AG04450 (cell line): ENCODE data around the gene PI4KA. TPM values are rescaled to one million over a fixed set of nuclear protein-coding genes. Genes with fewer than 3 reads are reported as not detected.

Experiments used
- CTCF ChIA-PET: fragments of 300-600, 350-600 bp; formaldehyde crosslinking; extraction: SDS; loops from one replicate; lab custom pipeline; 2022; ENCODE audit warnings: antibody characterized with exemption, inconsistent platforms; lab: Charles Lee
- POLR2A ChIA-PET: fragments of 350-600 bp; formaldehyde crosslinking; extraction: SDS; loops from one replicate; lab custom pipeline; 2021; ENCODE audit warnings: antibody characterized with exemption, inconsistent platforms; lab: Yijun Ruan, JAX
- DNase-seq: peaks from one replicate; pipeline ENCODE4 v3.0.0-alpha.2; 2011; ENCODE audit warnings: low read depth, low spot score
- H3K27ac ChIP-seq: one replicate; pipeline ENCODE4 v1.5.1; 2012; ENCODE audit warnings: low read depth, low read length, control low read depth
- H3K27me3 ChIP-seq: one replicate; pipeline ENCODE4 v1.6.0; 2012; ENCODE audit warnings: low read length; ENCODE audit not compliant: control insufficient read depth, insufficient read depth
- H3K4me3 ChIP-seq: 2 replicates; pipeline ENCODE4 v1.5.1; 2011; ENCODE audit warnings: mild to moderate bottlenecking, low read depth, low read length, control low read depth
- H3K9me3 ChIP-seq: 2 replicates; pipeline ENCODE4 v1.5.1; 2012; ENCODE audit warnings: low read length; ENCODE audit not compliant: control insufficient read depth, insufficient read depth
- CTCF ChIP-seq: IDR thresholded peaks from 2 replicates; pipeline ENCODE4 v1.5.1; 2011; ENCODE audit warnings: low read depth, low read length, control low read depth, inconsistent platforms
- polyA plus RNA-seq: library from polyadenylated mRNA; depleted of rRNA; stranded (reverse); fragments of >200 nt; gene quantifications from 2 replicates; pipeline ENCODE4 v1.2.3, GENCODE V29; 2011

PI4KA gene
- polyA plus RNA-seq, 1 experiment: 27.5 TPM

- H3K27me3 ChIP-seq: no peaks in the 10 kb centered on the region
- TF ChIP-seq CTCF: no peak
- ChIA-PET POLR2A (no interaction called here), CTCF (no interaction called here)
- no peak for DNase-seq
- H3K9me3 ChIP-seq: no peaks in the 10 kb centered on the region
- no peak overlapping the region for H3K27ac ChIP-seq
- H3K4me3 ChIP-seq: no peak overlapping the region
These were observed 32.4 kb upstream of the PI4KA start for GRCh38 chr22:20890975-20891374.

GRCh38 chr22:20889904-20890540 lies 31.4 kb upstream of the PI4KA start:
- TF ChIP-seq CTCF: no peak
- H3K27me3 ChIP-seq: no peaks in the 10 kb centered on the region
- POLR2A ChIA-PET: no interaction called here
- no peak for DNase-seq
- H3K9me3 ChIP-seq: no peaks in the 10 kb centered on the region
- no peak overlapping the region for H3K4me3 ChIP-seq
- no peak overlapping the region for H3K27ac ChIP-seq
- CTCF ChIA-PET: interaction anchor here (1.0 to 1.3 kb wide), 2 partner anchors 27 to 86 kb away, joined by 5 to 6 read pairs; partner anchors contain the start of gene CRKL

GRCh38 chr22:20889025-20889704 lies 30.6 kb upstream of the PI4KA start:
- POLR2A ChIA-PET: no interaction called here
- Histone ChIP-seq H3K27ac (no peak overlapping the region), H3K4me3 (no peak overlapping the region), H3K9me3 (no peaks in the 10 kb centered on the region), H3K27me3 (no peaks in the 10 kb centered on the region)
- CTCF ChIA-PET: interaction anchor here (1.0 to 1.3 kb wide), 2 partner anchors 28 to 85 kb away, joined by 5 to 6 read pairs; partner anchors contain the start of gene CRKL
- DNase-seq: no peak
- no peak for TF ChIP-seq CTCF

- no peak overlapping the region for H3K4me3 ChIP-seq
- TF ChIP-seq CTCF: no peak
- no peaks in the 10 kb centered on the region for H3K27me3 ChIP-seq
- ChIA-PET POLR2A (no interaction called here), CTCF (no interaction called here)
- H3K27ac ChIP-seq: no peak overlapping the region
- no peaks in the 10 kb centered on the region for H3K9me3 ChIP-seq
- DNase-seq: no peak
These were observed 28.8 kb upstream of the PI4KA start for GRCh38 chr22:20887375-20887774.
